GM18526 (cell line): ENCODE data around the gene HINFP.

Experiments
- POLR2A ChIP-seq: IDR thresholded peaks from 3 replicates; pipeline ENCODE4 v1.6.1; 2011; ENCODE audit not compliant: insufficient read length; ENCODE audit errors: extremely low read depth

The HINFP gene

DNA sequence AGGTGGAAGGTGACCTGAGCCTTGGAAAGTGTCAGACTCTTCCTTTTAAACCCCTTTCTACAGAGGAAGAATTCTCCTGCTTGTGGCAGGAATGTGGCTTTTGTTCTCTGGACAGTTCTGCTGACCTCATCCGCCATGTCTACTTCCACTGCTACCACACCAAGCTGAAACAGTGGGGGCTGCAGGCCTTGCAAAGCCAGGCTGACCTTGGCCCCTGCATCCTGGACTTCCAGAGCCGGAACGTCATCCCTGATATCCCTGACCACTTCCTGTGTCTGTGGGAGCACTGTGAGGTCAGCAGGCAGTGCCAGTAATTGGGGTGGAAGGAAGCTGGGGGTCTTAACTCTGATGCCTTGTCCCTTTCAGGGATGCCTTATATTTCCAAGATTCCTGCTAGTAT, 9.3 kb downstream of the HINFP start:
- no peak for TF ChIP-seq POLR2A

DNA sequence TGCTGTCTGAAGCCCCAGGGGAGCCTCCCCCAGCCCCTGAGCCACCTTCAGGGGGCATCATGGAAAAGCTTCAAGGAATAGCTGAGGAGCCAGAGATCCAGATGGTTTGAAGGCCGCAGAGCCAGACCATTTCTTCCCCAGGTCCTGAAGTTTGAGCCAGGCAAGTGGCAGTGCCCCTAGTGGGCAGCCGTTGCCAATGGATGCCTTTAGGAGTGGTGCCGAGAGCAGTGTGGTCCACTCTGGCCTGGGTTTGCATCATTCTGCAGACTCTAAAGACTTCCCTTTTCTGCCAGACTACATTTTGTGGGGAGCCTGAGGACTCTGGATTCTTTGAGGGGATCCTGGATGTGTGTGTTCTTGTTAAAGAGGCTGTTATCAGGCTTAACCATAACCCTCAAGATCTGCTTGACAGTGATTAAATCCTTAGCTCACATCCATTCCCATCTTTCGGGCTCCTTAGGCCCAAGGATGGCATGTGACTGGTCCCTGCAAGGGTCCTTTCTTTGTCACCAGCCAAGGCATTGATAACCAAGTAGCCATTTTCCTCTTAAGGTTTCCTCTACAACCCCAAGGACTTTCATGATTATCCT, 13.1 kb downstream of the HINFP start:
- TF ChIP-seq POLR2A, result no peak

- no peak for TF ChIP-seq POLR2A
Measured at GRCh38 chr11:119144825-119145486, 23.6 kb downstream of the HINFP start.

- TF ChIP-seq POLR2A, result no peak
Measured at GRCh38 chr11:119145551-119145950, 24.2 kb downstream of the HINFP start.

DNA sequence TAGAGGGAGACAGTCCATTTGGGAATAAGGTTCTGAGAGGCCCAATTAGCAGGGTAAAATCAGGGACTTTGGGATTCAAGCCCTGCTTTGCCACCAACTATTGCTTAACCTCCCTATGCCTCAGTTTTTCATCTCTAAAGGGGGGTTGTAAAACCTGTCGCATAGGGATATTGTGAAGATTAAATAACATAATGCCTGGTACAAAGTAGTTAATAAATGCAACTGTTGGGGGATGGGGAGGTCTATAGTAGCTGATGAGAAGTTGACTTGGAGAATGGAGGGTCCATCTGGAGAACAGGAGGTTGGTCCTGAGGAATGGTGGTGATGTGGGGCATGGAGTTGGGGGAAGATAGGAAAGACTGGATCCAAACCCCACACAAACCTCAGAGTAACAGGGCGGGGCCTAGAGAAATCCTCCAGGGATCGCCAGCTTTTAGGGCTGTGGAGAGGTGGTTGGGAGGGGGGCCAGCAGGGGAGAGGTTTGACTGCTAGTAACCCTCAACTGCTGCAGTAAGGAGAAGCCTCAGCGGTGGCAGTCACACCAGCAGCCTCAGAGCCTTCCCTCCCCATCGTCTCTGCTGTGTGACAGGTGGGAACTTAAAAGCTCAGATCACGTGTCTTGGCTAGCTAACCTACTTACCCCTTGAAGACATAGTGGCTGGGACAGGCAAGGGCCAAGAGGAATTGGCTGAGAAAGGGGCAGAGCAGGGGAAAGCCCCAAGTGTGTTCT, 26.4 kb downstream of the HINFP start:
- TF ChIP-seq POLR2A, result no peak

DNA sequence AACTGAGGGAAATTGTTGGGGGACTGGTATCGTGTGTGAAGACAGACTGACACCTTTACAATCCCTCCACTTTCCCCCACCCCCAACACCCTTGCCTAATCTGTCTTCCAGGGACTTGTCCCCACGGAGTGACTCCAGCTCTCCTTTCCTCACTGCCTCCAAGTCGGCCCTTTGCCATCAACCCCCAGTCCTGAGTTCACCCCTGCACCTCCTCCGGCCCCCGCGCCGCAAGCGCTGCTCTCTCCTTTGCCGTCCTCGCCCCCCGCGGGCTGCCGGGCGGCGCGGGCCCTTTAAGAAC, 27.3 kb downstream of the HINFP start:
- no peak for TF ChIP-seq POLR2A

DNA sequence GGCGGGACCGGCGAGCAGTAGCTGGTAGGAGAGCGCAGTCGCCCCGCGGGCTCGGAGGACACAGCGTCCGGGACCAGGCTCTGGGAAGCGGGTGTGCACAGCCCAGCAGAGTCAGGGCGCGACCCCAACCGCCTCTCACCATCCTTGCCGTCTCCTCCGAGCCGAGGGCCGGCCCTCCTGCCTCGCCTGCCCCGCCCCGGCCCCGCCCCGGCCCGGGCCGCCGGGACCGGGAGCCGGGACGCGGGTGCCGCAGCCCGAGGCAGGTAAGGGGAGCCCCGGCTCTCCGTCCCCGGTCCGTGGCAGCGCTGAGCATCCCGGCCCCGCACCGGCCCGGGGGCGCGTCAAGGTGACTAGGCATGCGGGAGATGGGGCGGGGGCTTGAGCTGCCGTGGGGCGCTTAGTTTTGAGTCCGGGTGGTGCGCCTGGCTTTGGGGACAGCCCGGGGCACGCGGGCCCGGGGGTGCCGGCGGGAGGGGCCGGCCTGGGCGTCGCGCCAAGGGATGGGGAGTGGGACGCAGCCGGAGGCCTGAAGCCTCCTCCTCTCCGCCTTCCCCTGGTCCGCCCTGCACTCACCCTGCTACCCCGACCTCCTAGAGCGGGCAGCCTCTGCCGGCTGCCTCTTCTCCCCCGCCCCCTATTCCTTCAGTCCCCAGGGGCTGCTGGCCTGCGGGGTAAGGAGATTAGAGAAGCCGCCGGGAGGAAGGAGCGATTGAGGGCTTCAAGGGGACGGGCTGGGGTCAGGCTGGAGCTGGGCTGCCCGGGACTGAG, 27.8 kb downstream of the HINFP start, which contains the start of gene ABCG4:
Gene ABCG4, plus strand, starts transcription at position 35 of the 768 bp plus-strand sequence. CDS start 914 bp downstream, outside the sequence.
- no peak for TF ChIP-seq POLR2A

DNA sequence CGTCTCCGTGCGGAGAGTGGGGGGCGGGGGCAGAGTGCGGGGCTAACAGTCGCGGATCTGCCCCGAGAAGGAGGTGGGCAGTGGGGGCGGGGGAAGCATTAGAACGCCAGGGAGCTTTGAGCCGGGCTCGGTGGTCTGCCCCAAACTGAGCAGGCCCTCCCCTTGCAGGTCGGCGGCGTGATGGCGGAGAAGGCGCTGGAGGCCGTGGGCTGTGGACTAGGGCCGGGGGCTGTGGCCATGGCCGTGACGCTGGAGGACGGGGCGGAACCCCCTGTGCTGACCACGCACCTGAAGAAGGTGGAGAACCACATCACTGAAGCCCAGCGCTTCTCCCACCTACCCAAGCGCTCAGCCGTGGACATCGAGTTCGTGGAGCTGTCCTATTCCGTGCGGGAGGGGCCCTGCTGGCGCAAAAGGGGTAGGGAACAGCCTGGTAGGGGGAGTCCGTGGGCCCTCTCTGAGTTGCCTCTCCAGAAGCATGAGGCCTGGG, 28.5 kb downstream of the HINFP start:
- TF ChIP-seq POLR2A, result no peak

DNA sequence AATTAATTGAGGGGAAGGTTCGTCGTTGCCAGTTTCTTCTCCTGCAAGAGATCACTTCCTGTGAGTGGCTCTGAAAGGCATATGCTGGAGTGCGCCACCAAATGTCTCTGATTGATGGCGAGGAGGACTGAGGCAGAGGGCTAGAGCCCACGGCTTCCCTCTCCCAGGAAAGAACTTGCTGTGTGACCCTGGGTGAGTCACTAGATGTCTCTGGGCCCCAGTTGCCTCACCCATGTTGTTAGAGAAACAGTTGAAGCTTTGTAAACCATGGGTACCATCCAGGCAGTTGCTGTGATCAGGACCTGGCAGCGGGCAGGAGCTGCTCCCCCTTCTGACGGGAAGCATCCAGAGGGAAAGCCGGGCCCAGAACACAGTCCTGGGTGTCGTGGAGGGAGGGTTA, 30.7 kb downstream of the HINFP start:
- TF ChIP-seq POLR2A, result no peak

- no peak for TF ChIP-seq POLR2A
Measured at GRCh38 chr11:119152604-119153003, 31.2 kb downstream of the HINFP start.

- TF ChIP-seq POLR2A, result no peak
Measured at GRCh38 chr11:119153049-119153818, 31.9 kb downstream of the HINFP start.

- no peak for TF ChIP-seq POLR2A
Measured at GRCh38 chr11:119154178-119154577, 32.8 kb downstream of the HINFP start.

- no peak for TF ChIP-seq POLR2A
Measured at GRCh38 chr11:119155733-119156492, 34.5 kb downstream of the HINFP start.

GRCh38 chr11:119156496-119156895, 35.1 kb downstream of the HINFP start:
- TF ChIP-seq POLR2A, result no peak
